ENCODE results near the gene CWC27.

CWC27 gene

GRCh38 chr5:65050140-65050539 lies 281.4 kb downstream of the CWC27 start:
- TF ChIP-seq, protein P1, sequence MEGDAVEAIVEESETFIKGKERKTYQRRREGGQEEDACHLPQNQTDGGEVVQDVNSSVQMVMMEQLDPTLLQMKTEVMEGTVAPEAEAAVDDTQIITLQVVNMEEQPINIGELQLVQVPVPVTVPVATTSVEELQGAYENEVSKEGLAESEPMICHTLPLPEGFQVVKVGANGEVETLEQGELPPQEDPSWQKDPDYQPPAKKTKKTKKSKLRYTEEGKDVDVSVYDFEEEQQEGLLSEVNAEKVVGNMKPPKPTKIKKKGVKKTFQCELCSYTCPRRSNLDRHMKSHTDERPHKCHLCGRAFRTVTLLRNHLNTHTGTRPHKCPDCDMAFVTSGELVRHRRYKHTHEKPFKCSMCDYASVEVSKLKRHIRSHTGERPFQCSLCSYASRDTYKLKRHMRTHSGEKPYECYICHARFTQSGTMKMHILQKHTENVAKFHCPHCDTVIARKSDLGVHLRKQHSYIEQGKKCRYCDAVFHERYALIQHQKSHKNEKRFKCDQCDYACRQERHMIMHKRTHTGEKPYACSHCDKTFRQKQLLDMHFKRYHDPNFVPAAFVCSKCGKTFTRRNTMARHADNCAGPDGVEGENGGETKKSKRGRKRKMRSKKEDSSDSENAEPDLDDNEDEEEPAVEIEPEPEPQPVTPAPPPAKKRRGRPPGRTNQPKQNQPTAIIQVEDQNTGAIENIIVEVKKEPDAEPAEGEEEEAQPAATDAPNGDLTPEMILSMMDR (IDR thresholded peaks at IDR 0.05; ENCODE audit: extremely low read depth, missing control alignments) = no peak
- DNase-seq (ENCODE audit: low spot score) = no peak

DNA sequence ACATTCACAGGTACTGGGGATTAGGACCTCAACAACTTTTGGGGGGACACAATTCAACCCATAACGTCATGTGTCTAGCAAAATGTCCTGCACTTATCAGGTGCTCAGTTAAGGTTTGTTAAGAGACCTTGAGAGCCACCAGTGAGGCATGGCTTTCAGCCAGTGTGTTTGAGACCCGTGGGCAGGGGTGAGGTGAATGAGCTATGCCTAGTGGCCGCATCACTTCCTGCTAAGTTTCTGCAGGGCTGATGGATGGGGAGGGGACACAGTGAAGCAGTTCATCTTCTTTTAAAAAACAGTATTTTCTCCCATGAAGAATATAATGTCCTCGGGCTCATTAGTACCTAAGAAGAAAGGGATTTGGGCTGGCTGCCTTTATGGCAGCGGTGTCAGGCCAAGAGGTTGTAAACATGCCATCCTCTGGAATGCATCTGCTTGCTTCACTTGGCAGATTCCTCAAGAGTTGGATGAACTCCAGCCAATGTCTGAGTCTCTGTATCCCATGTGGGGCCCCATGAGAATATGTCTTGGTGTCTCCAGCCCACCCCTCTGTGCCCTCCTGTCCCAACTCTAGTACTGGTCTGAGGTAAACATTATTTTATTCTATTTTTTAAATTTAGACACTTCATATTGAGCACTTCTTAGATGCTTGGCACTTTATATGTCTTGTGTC lies 282.2 kb downstream of the CWC27 start:
- no peak for DNase-seq (ENCODE audit: low spot score)

DNA sequence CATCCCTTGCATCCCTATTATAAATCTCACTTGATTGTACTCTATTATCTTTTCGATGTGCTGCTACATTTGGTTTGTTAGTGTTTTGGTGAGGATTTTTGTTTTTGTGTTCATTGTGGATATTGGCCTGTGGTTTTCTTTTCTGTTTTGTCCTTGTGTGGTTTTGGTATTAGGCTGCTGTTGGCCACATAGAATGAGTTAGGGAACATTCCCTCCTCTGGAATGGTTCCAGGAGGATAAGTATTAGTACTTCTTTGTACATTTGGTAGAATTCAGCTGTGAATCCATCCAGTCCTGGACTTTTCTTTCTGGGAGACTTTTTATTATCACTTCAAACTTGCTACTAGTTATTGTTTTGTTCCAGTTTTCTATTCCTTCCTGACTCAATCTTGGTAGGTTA lies 287.2 kb downstream of the CWC27 start:
- TF ChIP-seq, protein P1 (IDR thresholded peaks at IDR 0.05; ENCODE audit: extremely low read depth, missing control alignments) = no peak
- no peak for DNase-seq (ENCODE audit: low spot score)

More for the DNA sequence above, 282.2 kb downstream of the CWC27 start:
- TF ChIP-seq, protein P1 (IDR thresholded peaks at IDR 0.05; ENCODE audit: extremely low read depth, missing control alignments) = no peak

- TF ChIP-seq, protein P1 (IDR thresholded peaks at IDR 0.05; ENCODE audit: extremely low read depth, missing control alignments) = no peak
- DNase-seq (ENCODE audit: low spot score) = no peak
Observed at GRCh38 chr5:65059681-65060598, 291.2 kb downstream of the CWC27 start.

- DNase-seq (ENCODE audit: low spot score) = no peak
- TF ChIP-seq, protein P1 (IDR thresholded peaks at IDR 0.05; ENCODE audit: extremely low read depth, missing control alignments) = no peak
Observed at GRCh38 chr5:65061250-65061973, 292.7 kb downstream of the CWC27 start.

DNA sequence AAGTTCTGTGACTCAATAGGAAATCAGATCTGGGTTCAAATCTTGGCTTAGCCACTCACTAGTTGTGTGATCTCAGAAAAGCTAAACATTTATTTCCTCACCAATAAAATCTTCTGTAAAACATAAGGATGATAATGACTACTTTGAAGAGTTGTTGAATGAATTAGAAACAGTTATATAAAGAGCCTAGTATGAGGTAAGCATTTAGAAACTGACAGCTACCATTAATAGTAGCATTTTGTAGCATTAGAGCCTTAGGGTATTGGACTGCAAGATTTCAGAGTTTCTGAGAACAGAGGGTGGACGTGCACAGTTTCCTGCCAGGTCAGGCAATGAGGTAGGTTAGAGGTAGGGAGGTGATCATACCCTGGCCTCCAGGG lies 293.2 kb downstream of the CWC27 start:
- TF ChIP-seq, protein P1 (IDR thresholded peaks at IDR 0.05; ENCODE audit: extremely low read depth, missing control alignments) = no peak
- DNase-seq (ENCODE audit: low spot score) = peak; percentile 41

Data from GM20000 (cell line).